Fibroblast of pulmonary artery (primary cell): Measurements from ENCODE around the gene ALDH2.
"Not testable (repeated sequence)": the region's sequence is repeated elsewhere in the genome, so short reads cannot be mapped to it uniquely, and the experiment has no call there.

ENCODE experiments used
- DNase-seq: peaks from one replicate; pipeline ENCODE4 v3.0.0-alpha.2; 2010; ENCODE audit warnings: low read depth
- H3K4me3 ChIP-seq: replicated peaks from 2 replicates; pipeline ENCODE4 v1.5.1; 2011; ENCODE audit warnings: low read depth, mild to moderate bottlenecking, control low read depth, low read length, moderate library complexity
- TF ChIP-seq, protein P1 (sequence below): IDR thresholded peaks from 2 replicates; pipeline ENCODE4 v1.5.1; 2011; ENCODE audit warnings: mild to moderate bottlenecking, control low read depth, low read length, inconsistent platforms; ENCODE audit errors: missing control alignments

The ALDH2 gene

DNA sequence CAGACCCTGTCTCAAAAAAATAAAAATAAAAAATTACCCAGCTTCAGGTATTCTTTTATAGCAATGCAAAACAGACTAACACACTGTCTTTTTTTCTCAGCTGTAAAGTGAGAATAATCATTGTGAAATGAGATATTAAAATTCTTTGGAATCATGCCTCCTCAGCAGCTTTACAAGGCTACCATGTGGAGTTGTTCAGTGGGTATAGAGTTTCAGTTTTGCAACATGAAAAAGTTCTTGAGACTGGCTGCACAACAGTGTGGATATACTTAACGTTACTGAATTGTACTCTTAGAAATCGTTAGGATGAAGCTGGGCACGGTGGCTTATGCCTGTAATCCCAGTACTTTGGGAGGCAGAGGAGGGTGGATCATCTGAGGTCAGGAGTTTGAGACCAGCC is 59.6 kb downstream of the ALDH2 start:
- TF ChIP-seq, protein P1, sequence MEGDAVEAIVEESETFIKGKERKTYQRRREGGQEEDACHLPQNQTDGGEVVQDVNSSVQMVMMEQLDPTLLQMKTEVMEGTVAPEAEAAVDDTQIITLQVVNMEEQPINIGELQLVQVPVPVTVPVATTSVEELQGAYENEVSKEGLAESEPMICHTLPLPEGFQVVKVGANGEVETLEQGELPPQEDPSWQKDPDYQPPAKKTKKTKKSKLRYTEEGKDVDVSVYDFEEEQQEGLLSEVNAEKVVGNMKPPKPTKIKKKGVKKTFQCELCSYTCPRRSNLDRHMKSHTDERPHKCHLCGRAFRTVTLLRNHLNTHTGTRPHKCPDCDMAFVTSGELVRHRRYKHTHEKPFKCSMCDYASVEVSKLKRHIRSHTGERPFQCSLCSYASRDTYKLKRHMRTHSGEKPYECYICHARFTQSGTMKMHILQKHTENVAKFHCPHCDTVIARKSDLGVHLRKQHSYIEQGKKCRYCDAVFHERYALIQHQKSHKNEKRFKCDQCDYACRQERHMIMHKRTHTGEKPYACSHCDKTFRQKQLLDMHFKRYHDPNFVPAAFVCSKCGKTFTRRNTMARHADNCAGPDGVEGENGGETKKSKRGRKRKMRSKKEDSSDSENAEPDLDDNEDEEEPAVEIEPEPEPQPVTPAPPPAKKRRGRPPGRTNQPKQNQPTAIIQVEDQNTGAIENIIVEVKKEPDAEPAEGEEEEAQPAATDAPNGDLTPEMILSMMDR: no peak

DNA sequence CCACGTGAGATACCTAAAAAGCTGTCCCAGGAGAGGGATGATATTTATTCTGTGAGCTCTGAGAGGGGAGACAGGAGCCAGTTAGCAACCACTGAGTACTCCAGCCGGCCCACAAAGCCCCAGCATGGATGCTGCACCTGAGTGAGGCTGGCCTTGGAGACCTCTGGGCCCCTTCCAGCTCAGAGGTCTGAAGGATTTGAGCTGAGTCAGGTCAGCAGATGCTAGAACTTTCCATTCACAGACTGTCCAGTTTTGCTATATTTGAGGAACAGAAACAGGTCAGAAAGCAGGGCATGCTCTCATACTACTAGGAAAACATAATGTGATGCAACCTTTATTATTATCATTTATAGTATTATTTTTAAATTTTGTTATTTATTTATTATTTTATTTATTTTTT is 60.3 kb downstream of the ALDH2 start:
- no peak for DNase-seq
- no peak overlapping the region for H3K4me3 ChIP-seq
- TF ChIP-seq, protein P1: no peak

More for the DNA sequence above, 59.6 kb downstream of the ALDH2 start:
- H3K4me3 ChIP-seq: no peak overlapping the region
- no peak for DNase-seq

DNA sequence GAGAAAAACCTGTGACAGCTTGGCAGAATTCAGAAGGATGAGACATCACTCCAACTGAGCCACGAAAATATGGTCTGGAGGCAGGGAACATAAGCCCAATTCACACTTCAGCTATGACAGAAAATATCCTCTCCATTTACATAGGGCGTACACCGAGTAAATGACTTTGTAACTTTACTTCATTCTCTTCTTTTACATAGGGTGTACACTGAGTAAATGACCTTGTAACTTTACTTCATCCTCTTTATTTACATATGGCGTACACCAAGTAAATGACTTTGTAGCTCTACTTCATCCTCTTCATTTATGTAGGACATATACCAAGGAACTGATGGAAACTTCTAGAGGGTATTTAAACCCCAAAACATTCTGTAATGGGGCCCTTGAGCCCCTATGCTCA is 61.2 kb downstream of the ALDH2 start:
- TF ChIP-seq, protein P1: no peak
- no peak for DNase-seq
- H3K4me3 ChIP-seq: no peak overlapping the region

DNA sequence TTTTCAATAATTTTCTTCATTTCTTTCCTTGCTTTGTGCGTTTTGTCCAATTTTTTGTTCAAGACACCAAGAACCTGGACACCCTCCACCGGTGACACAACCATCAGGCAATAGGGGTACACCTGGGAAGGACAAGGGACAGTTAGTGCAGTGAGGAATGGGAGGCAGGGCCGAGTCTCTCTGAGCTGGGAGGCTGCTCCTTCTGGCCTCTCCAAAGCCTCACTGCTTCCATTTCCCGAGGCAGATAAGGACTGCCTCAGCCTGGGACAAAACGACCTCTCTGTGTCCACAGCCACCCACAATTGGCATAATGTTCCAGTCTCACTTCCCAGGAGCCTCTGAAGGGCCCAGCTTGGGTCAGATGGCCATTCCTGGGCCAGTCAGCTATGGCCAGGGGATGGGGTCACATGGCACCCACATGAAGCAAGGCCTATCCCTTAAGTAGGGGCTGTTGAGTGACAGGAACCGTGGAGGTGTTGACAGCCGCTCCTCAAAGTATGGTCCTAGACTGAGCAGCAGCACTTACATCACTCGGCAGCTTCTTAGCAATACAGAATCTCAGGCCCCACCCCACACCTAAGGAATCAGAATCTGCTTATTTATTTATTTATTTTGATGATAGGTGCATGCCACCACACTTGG is 61.7 kb downstream of the ALDH2 start:
- DNase-seq: no peak
- no peak overlapping the region for H3K4me3 ChIP-seq
- TF ChIP-seq, protein P1: no peak

DNA sequence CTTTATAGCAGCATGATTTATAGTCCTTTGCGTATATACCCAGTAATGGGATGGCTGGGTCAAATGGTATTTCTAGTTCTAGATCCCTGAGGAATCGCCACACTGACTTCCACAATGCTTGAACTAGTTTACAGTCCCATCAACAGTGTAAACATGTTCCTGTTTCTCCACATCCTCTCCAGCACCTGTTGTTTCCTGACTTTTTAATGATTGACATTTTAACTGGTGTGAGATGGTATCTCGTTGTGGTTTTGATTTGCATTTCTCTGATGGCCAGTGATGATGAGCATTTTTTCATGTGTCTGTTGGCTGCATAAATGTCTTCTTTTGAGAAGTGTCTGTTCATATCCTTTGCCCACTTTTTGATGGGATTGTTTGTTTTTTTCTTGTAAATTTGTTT is 62.9 kb downstream of the ALDH2 start:
- not testable (repeated sequence) for DNase-seq, H3K4me3 ChIP-seq

DNA sequence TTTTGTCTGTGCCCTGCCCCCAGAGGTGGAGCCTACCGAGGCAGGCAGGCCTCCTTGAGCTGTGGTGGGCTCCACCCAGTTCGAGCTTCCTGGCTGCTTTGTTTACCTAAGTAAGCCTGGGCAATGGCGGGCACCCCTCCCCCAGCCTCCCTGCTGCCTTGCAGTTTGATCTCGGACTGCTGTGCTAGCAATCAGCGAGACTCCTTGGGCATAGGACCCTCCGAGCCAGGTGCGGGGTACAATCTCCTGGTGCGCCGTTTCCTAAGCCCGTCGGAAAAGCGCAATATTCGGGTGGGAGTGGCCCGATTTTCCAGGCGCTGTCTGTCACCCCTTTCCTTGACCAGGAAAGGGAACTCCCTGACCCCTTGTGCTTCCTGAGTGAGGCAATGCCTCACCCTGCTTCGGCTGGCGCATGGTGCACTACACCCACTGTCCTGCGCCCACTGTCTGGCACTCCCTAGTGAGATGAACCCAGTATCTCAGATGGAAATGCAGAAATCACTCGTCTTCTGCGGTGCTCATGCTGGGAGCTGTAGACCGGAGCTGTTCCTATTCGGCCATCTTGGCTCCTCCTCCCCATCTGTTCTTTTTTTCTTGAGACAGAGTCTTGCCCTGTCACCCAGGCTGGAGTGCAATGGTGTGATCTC is 68.1 kb downstream of the ALDH2 start:
- H3K4me3 ChIP-seq, DNase-seq: not testable (repeated sequence)

DNA sequence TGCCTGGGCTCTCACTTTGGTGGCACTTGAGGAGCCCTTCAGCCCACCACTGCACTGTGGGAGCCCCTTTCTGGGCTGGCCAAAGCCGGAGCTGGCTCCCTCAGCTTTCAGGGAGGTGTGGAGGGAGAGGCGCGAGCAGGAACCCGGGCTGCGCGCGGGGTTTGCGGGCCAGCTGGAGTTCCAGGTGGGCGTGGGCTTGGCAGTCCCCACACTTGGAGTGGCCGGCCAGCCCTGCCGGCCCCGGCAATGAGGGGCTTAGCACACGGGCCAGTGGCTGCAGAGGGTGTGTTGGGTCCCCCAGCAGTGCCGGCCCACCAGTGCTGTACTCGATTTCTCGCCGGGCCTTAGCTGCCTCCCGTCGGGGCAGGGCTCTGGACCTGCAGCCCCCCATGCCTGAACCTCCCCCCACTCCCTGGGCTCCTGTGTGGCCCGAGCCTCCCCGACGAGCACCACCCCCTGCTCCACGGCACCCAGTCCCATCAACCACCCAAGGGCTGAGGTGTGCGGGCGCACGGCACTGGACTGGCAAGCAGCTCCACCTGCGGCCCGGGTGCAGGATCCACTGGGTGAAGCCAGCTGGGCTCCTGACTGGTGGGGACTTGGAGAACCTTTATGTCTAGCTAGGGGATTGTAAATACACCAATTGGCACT is 68.9 kb downstream of the ALDH2 start:
- H3K4me3 ChIP-seq, DNase-seq: not testable (repeated sequence)

DNA sequence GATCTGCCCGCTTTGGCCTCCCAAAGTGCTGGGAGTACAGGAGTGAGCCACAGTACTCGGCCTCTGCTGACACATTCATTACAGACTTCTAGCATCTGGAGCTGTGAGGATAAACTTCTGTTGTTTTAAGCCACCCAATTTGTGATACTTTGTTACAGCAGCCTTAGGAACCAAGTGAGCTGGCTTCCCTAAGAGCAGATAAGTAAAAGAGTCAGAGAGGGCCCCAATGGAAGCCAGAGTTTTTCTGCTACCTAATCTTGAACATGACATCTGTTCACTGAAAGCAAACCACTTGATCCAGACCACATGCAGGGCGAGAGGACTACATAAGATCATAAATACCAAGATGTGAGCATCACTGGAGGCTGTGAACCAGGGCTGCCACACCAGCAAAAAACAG is 71.6 kb downstream of the ALDH2 start:
- DNase-seq: no peak
- TF ChIP-seq, protein P1: no peak
- no peak overlapping the region for H3K4me3 ChIP-seq
